Endothelial cell (in vitro differentiated cells): Measurements from ENCODE around the gene SH2B2. TPM values are rescaled to one million over a fixed set of nuclear protein-coding genes. Genes with fewer than 3 reads are reported as not detected.

Source experiments
- DNase-seq: peaks from one replicate; pipeline ENCODE4 v3.0.0; 2021; ENCODE audit warnings: low spot score
- H3K27ac Mint-ChIP-seq: one replicate; pipeline ENCODE4 v1.8.0; 2021; ENCODE audit warnings: mixed read lengths, inconsistent platforms; ENCODE audit not compliant: unreplicated experiment
- H3K27me3 Mint-ChIP-seq: one replicate; pipeline ENCODE4 v1.8.0; 2021; ENCODE audit warnings: mild to moderate bottlenecking, moderate library complexity, mixed read lengths, inconsistent platforms; ENCODE audit not compliant: unreplicated experiment
- H3K36me3 Mint-ChIP-seq: one replicate; pipeline ENCODE4 v1.8.0; 2021; ENCODE audit warnings: mild to moderate bottlenecking, low read depth, mixed read lengths, inconsistent platforms; ENCODE audit not compliant: unreplicated experiment
- H3K4me1 Mint-ChIP-seq: one replicate; pipeline ENCODE4 v1.8.0; 2021; ENCODE audit warnings: mild to moderate bottlenecking, mixed read lengths, inconsistent platforms; ENCODE audit not compliant: unreplicated experiment
- H3K4me3 Mint-ChIP-seq: one replicate; pipeline ENCODE4 v1.8.0; 2021; ENCODE audit warnings: mild to moderate bottlenecking, mixed read lengths, inconsistent platforms; ENCODE audit not compliant: unreplicated experiment
- H3K9me3 Mint-ChIP-seq: one replicate; pipeline ENCODE4 v1.8.0; 2021; ENCODE audit warnings: mixed read lengths, inconsistent platforms; ENCODE audit not compliant: unreplicated experiment
- CTCF ChIP-seq: fragments of 200-600 bp; sonication (generic); IDR thresholded peaks from one replicate; pipeline ENCODE4 v1.5.0; 2021; ENCODE audit warnings: antibody characterized with exemption; ENCODE audit not compliant: unreplicated experiment
- long read RNA-seq: library from polyadenylated mRNA; unstranded; transcript quantifications from one replicate; pipeline ENCODE4 v2.0.0, GENCODE V29; 2020; ENCODE audit not compliant: unreplicated experiment
- total RNA-seq: library from RNA; stranded (reverse); fragmentation: NEBNext Ultra II Directional; extraction: Animal tissue kit (Norgen Biotek cat#: 25700); gene quantifications from one replicate; pipeline ENCODE4 v1.2.1, GENCODE V29; 2021; ENCODE audit not compliant: unreplicated experiment

SH2B2 gene
- 2.6 TPM for total RNA-seq
- long read RNA-seq, partial matches to known transcripts = 0 of 2 reads
- long read RNA-seq, other reads (novel, unspliced or antisense) = 2 of 2 reads

DNA sequence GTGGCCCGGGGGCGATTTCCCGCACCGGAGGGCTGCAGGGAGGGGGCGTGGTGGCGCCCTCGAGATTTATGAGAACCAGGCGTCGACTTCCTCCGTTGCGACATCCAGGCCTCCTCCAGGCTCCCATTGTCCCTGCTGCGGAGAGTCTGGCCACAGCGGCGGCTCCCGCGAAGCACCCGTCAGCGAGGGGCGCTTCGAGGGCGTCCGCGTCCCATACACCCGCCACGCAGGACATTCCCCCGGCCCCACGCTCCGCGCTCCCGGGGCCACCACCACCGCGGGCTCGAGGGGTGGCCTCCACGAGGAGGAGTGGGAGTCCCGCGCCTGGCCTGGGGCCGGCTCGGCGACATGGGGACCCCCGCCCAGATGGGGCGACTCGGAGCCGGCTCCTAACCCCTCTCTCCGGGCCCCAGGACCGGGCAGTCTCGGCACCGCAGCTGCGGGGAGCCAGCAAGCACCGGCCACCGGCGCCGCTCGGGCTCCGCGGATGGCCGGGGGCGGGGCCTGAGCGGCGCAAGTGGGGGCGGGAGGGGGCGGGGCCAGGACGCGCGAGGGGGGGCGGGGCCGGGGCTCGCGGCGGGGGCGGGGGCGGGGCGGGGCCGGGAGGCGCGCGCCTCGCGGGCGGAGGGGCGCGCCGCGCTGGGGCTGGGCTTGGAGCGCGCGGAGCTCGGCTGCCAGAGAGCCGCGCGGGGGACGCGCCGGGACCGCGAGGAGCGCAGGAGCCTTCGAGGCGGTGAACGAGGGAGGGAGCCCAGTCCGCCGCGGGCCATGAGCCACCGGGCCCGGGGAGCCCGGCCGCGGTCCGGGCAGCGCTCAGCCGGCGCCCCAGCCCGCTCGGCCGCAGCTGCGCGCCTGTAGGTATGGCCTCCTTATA lies at the start of gene SH2B2:
TSS of gene SH2B2 (plus strand) at position 632 of the 874 bp plus-strand sequence. CDS start 13,683 bp downstream, outside the sequence.
- no peak within 1 kb of the TSS for H3K27ac Mint-ChIP-seq
- H3K4me1 Mint-ChIP-seq = peaks cover 12% of the 10 kb centered on the region
- no peak for TF ChIP-seq CTCF
- H3K9me3 Mint-ChIP-seq = no peaks in the 10 kb centered on the region
- peaks cover 14% of the 10 kb centered on the region for H3K27me3 Mint-ChIP-seq
- peak within 1 kb of the TSS; percentile 62 for H3K4me3 Mint-ChIP-seq
- DNase-seq = peak; percentile 67
- no peaks in the 10 kb centered on the region for H3K36me3 Mint-ChIP-seq

GRCh38 chr7:102239206-102239820 lies 47.4 kb upstream of the SH2B2 start:
- no peak for TF ChIP-seq CTCF
- no peaks in the 10 kb centered on the region for H3K4me1 Mint-ChIP-seq
- no peak overlapping the region for H3K27ac Mint-ChIP-seq
- H3K27me3 Mint-ChIP-seq = peaks cover 6% of the 10 kb centered on the region
- no peaks in the 10 kb centered on the region for H3K9me3 Mint-ChIP-seq
- DNase-seq = no peak
- H3K4me3 Mint-ChIP-seq = no peak overlapping the region
- peaks cover 9% of the 10 kb centered on the region for H3K36me3 Mint-ChIP-seq

DNA sequence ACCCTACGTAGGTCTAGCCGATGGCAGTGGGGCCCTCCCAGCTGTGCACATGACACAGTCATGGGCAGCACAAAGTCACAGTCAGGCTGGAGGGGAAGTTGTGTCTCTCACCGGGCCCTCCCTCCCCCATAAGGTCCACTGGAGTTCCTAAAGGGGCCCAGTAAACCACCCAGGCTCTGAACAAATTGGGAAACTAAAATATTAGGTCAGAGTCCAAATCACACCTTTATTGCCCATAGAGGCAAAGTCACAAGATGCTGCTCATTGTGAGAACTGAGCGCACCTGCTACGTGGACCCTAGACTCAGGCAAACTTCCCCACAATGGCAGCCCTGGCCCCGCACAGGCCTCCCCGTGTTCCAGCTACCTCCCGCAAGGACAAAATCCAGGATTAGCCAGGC lies 45.2 kb upstream of the SH2B2 start:
- no peak for TF ChIP-seq CTCF
- no peaks in the 10 kb centered on the region for H3K9me3 Mint-ChIP-seq
- no peak for DNase-seq
- H3K36me3 Mint-ChIP-seq = peaks cover 4% of the 10 kb centered on the region
- H3K27ac Mint-ChIP-seq = no peak overlapping the region
- H3K4me1 Mint-ChIP-seq = no peaks in the 10 kb centered on the region
- H3K4me3 Mint-ChIP-seq = no peak overlapping the region
- H3K27me3 Mint-ChIP-seq = peaks cover 6% of the 10 kb centered on the region

DNA sequence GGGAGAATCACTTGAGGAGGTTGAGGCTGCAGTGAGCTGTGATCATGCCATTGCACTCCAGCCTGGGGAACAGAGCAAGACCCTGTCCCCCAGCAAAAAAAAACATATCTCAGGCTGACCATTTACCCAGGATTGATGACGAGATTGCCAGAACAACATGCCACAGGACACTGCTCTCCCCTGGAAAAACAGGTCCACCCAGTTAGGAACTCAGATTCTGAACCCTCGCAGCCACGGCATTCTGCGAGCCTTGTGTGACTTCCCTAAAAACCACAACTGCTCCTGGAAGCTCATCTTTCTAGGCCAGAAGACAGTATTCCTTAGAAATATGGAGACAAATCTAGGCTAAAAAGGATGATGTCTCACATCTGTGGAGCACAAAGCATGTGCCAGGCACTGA lies 42.1 kb upstream of the SH2B2 start:
- Mint-ChIP-seq H3K9me3 (no peaks in the 10 kb centered on the region), H3K27ac (no peak overlapping the region), H3K4me1 (no peaks in the 10 kb centered on the region), H3K27me3 (peaks cover 6% of the 10 kb centered on the region), H3K4me3 (no peak overlapping the region), H3K36me3 (peaks cover 4% of the 10 kb centered on the region)
- no peak for DNase-seq
- no peak for TF ChIP-seq CTCF

- Mint-ChIP-seq H3K27me3 (peaks cover 5% of the 10 kb centered on the region), H3K27ac (no peak overlapping the region), H3K9me3 (no peaks in the 10 kb centered on the region), H3K4me3 (no peak overlapping the region), H3K36me3 (peaks cover 8% of the 10 kb centered on the region), H3K4me1 (peaks cover 6% of the 10 kb centered on the region)
- DNase-seq = no peak
- no peak for TF ChIP-seq CTCF
Measured at GRCh38 chr7:102248081-102248455, 38.6 kb upstream of the SH2B2 start.
